MM.1S (cell line): ENCODE measurements around the gene H1-8.

Experiments used
- DNase-seq: peaks from one replicate; pipeline ENCODE4 v3.0.0-alpha.2; 2015
- H2AFZ ChIP-seq: fragments of 300-600 bp; sonication (generic); 2 replicates; pipeline ENCODE4 v1.6.0; 2016; ENCODE audit warnings: antibody characterized with exemption, low read length
- H3F3A ChIP-seq: fragments of 300-600 bp; sonication (generic); 2 replicates; pipeline ENCODE4 v1.6.1; 2016; ENCODE audit warnings: mild to moderate bottlenecking, antibody characterized with exemption, low read length, moderate library complexity, mixed read lengths; ENCODE audit not compliant: insufficient read depth
- H3K27ac ChIP-seq: fragments of 300-600 bp; sonication (generic); 2 replicates; pipeline ENCODE4 v1.5.1; 2016; ENCODE audit warnings: mild to moderate bottlenecking, low read length
- H3K27me3 ChIP-seq: fragments of 300-600 bp; sonication (generic); replicated peaks from 2 replicates; pipeline ENCODE4 v1.6.0; 2016; ENCODE audit warnings: low read length; ENCODE audit not compliant: insufficient read depth
- H3K36me3 ChIP-seq: fragments of 300-600 bp; sonication (generic); replicated peaks from 2 replicates; pipeline ENCODE4 v1.6.1; 2016; ENCODE audit warnings: mild to moderate bottlenecking, low read length, mixed read lengths; ENCODE audit not compliant: insufficient read depth
- H3K4me1 ChIP-seq: fragments of 300-600 bp; sonication (generic); 2 replicates; pipeline ENCODE4 v1.6.1; 2016; ENCODE audit warnings: low read length, mixed read lengths
- H3K4me2 ChIP-seq: fragments of 300-600 bp; sonication (generic); 2 replicates; pipeline ENCODE4 v1.6.0; 2016; ENCODE audit warnings: low read depth, low read length
- H3K4me3 ChIP-seq: fragments of 300-600 bp; sonication (generic); 2 replicates; pipeline ENCODE4 v1.5.1; 2016; ENCODE audit warnings: low read length, mixed read lengths
- H3K79me2 ChIP-seq: fragments of 300-600 bp; sonication (generic); 2 replicates; pipeline ENCODE4 v1.6.1; 2016; ENCODE audit warnings: mixed run types, low read length, mixed read lengths
- H3K9ac ChIP-seq: fragments of 300-600 bp; sonication (generic); 2 replicates; pipeline ENCODE4 v1.6.1; 2016; ENCODE audit warnings: low read length, mixed read lengths
- H3K9me2 ChIP-seq: fragments of 300-600 bp; sonication (generic); replicated peaks from 2 replicates; pipeline ENCODE4 v1.6.1; 2016; ENCODE audit warnings: mild to moderate bottlenecking, low read length, mixed read lengths; ENCODE audit not compliant: insufficient read depth
- H3K9me3 ChIP-seq: fragments of 300-600 bp; sonication (generic); replicated peaks from 2 replicates; pipeline ENCODE4 v1.6.1; 2016; ENCODE audit warnings: mild to moderate bottlenecking, low read length, mixed read lengths; ENCODE audit not compliant: insufficient read depth
- H4K20me1 ChIP-seq: fragments of 300-600 bp; sonication (generic); 2 replicates; pipeline ENCODE4 v1.6.1; 2016; ENCODE audit warnings: mild to moderate bottlenecking, low read length, moderate library complexity, mixed read lengths; ENCODE audit not compliant: insufficient read depth
- EZH2 ChIP-seq: fragments of 300-600 bp; sonication (generic); optimal IDR thresholded peaks from 2 replicates; pipeline ENCODE3; 2017; ENCODE audit warnings: low read depth, mild to moderate bottlenecking, antibody characterized with exemption, low read length, mixed read lengths
- EZH2phosphoT487 ChIP-seq: fragments of 300-600 bp; sonication (generic); IDR thresholded peaks from 2 replicates; pipeline ENCODE4 v1.6.1; 2018; ENCODE audit warnings: antibody characterized with exemption, low read length
- TF ChIP-seq, protein P1 (sequence below): fragments of 300-600 bp; sonication (generic); IDR thresholded peaks from 2 replicates; pipeline ENCODE4 v1.5.1; 2016; ENCODE audit warnings: antibody characterized with exemption, low read length, mixed read lengths

The H1-8 gene

DNA sequence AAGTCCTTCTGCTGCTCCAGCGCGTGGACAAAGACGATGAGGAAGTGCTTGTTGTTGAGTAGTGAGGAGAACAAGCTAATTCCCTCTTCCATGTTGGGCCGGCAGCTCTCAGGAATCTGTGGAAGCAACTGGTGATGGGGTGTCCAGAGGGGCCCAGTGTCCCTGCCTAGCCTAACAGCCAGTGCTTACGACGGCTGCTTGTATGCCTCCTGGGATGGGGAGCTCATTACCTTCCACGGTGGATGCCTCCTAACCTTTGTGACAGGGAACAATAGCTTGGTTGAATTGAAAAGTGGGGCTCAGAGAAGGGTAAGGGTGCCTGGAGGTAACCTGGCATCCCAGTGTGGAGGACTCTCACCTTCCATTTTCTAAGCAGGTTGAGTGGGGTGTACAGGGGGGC is 22.9 kb downstream of the H1-8 start:
- Histone ChIP-seq H3K79me2 (no peaks in the 10 kb centered on the region), H3K27ac (no peak overlapping the region), H3K4me3 (no peak overlapping the region), H3K9me2 (no peaks in the 10 kb centered on the region), H3K4me2 (no peak overlapping the region), H4K20me1 (no peaks in the 10 kb centered on the region), H2AFZ (no peak overlapping the region), H3K9me3 (no peaks in the 10 kb centered on the region), H3K36me3 (no peaks in the 10 kb centered on the region), H3K27me3 (no peaks in the 10 kb centered on the region), H3K4me1 (no peaks in the 10 kb centered on the region), H3K9ac (no peak overlapping the region), H3F3A (no peaks in the 10 kb centered on the region)
- no peak for DNase-seq
- TF ChIP-seq, protein P1, sequence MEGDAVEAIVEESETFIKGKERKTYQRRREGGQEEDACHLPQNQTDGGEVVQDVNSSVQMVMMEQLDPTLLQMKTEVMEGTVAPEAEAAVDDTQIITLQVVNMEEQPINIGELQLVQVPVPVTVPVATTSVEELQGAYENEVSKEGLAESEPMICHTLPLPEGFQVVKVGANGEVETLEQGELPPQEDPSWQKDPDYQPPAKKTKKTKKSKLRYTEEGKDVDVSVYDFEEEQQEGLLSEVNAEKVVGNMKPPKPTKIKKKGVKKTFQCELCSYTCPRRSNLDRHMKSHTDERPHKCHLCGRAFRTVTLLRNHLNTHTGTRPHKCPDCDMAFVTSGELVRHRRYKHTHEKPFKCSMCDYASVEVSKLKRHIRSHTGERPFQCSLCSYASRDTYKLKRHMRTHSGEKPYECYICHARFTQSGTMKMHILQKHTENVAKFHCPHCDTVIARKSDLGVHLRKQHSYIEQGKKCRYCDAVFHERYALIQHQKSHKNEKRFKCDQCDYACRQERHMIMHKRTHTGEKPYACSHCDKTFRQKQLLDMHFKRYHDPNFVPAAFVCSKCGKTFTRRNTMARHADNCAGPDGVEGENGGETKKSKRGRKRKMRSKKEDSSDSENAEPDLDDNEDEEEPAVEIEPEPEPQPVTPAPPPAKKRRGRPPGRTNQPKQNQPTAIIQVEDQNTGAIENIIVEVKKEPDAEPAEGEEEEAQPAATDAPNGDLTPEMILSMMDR = no peak
- no peak for TF ChIP-seq EZH2phosphoT487
- no peak for TF ChIP-seq EZH2

DNA sequence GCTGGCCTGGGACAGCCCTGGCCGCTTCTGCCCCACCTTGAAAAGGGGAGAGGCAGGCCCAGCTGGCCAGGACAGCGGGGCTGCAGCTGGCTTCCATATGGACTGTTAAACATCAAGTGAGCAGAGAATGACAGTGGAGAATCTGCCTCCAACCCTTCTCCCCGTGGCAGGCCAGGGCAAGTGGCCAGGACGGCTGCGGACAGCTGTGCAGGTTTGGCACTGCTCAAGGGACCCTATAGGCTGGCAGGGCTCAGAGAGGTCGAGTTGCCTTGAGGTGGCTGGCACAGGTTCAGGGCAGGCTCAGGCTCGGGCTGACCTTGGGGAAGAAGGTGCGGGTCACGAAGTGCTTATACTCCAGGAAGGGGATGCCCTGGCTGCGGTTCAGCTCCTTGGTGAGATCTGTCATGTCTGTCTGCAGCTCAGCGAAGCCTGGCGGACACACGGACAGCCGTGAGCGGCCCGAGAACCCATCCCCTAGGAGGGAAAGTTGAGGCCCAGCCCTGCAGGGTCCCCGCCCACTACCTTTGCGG is 24.3 kb downstream of the H1-8 start:
- H3K4me3 ChIP-seq = no peak overlapping the region
- H2AFZ ChIP-seq = no peak overlapping the region
- H3K36me3 ChIP-seq = no peaks in the 10 kb centered on the region
- TF ChIP-seq EZH2phosphoT487 (no peak), EZH2 (no peak)
- TF ChIP-seq, protein P1 = no peak
- no peak overlapping the region for H3K9ac ChIP-seq
- H3K4me2 ChIP-seq = no peak overlapping the region
- H3F3A ChIP-seq = no peaks in the 10 kb centered on the region
- no peaks in the 10 kb centered on the region for H4K20me1 ChIP-seq
- no peaks in the 10 kb centered on the region for H3K79me2 ChIP-seq
- no peaks in the 10 kb centered on the region for H3K4me1 ChIP-seq
- H3K27ac ChIP-seq = no peak overlapping the region
- H3K9me3 ChIP-seq = no peaks in the 10 kb centered on the region
- H3K27me3 ChIP-seq = no peaks in the 10 kb centered on the region
- H3K9me2 ChIP-seq = no peaks in the 10 kb centered on the region
- DNase-seq = no peak

DNA sequence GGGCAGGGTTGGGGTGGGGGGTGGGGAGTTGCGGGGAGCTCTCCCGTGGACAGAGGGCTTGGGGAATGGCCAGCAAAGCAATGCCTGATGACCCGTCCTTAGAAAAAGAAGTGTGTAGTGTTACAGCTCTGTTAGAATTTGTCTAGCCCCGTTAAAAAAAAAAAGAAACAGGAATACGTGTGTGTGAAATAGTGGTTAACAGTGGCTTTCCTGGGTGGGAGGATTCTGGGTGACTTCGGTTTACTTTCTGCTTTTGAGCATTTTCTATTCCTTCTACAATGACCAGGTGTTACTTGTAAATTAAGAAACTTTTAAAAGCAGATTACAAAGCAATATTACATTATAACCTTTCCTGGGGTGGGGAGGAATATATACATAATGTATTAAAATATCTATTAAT is 25.0 kb downstream of the H1-8 start:
- no peaks in the 10 kb centered on the region for H3K4me1 ChIP-seq
- no peak for DNase-seq
- TF ChIP-seq, protein P1 = no peak
- TF ChIP-seq EZH2 = no peak
- no peak for TF ChIP-seq EZH2phosphoT487
- no peaks in the 10 kb centered on the region for H3F3A ChIP-seq
- no peaks in the 10 kb centered on the region for H4K20me1 ChIP-seq
- H3K9ac ChIP-seq = no peak overlapping the region
- H3K79me2 ChIP-seq = no peaks in the 10 kb centered on the region
- no peak overlapping the region for H3K4me3 ChIP-seq
- H2AFZ ChIP-seq = no peak overlapping the region
- no peaks in the 10 kb centered on the region for H3K27me3 ChIP-seq
- no peak overlapping the region for H3K27ac ChIP-seq
- H3K9me3 ChIP-seq = no peaks in the 10 kb centered on the region
- no peaks in the 10 kb centered on the region for H3K36me3 ChIP-seq
- no peak overlapping the region for H3K4me2 ChIP-seq
- no peaks in the 10 kb centered on the region for H3K9me2 ChIP-seq
